Mammary epithelial cell (primary cell): ENCODE data around the gene DOK5.

Source experiments
- CTCF ChIP-seq, 2 donors: IDR thresholded peaks in 1 of 2; conservative IDR thresholded peaks in 1 of 2; 2 replicates each; pipeline ENCODE4 v1.5.1; 2011 to 2012; ENCODE audit warnings: inconsistent platforms in 2 of 2, low read length in 2 of 2, mild to moderate bottlenecking in 2 of 2, control low read depth in 1 of 2, low read depth in 1 of 2; ENCODE audit not compliant: insufficient read depth in 1 of 2; ENCODE audit errors: extremely low read depth in 1 of 2
- EZH2 ChIP-seq: IDR thresholded peaks from 2 replicates; pipeline ENCODE4 v1.6.1; 2012; ENCODE audit warnings: low read length, inconsistent platforms, borderline replicate concordance

DNA sequence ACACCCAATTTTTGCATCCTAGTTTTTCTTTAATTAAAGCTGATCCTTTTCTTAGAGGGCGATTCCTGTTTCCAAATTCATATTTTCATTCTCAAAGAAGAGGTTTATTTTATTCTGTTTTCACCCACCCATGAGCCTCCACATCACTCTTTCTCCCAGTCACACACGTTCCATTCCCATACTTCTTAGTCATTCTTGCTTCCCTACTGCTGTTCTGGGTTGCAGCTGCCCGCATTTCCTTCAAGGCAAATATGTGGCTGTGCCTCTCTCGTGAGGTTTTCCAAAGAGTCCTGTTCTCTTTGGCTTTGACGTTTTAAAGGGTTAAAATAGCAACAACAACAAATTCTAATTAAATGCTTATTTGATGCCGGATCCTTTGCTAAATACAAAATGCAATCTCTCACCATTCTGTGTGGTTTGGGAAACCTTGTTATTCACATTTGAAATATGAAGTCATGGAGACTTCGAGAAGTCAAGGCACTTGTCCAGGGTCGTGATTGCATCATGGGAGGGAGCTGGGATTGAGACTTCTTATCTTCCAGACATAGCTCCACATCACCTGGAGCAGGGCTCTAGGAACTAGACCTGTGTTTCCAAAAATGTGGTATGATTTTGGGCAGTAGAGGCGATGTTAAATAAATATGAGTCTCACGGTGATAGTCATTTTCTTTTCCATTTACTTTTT, 126.6 kb downstream of the DOK5 start:
- TF ChIP-seq CTCF (conservative IDR thresholded peaks at IDR 0.05 in 1 of 2, IDR thresholded peaks at IDR 0.05 in 1 of 2; ENCODE audit: extremely low read depth in 1 of 2, insufficient read depth in 1 of 2, low read depth in 1 of 2, low read length in 2 of 2) (no peak), EZH2 (no peak)
